Bladder microvascular endothelial cell (primary cell): ENCODE measurements around the gene OR8D4. TPM values are rescaled to one million over a fixed set of nuclear protein-coding genes. Genes with fewer than 3 reads are reported as not detected.

Experiments used
- total RNA-seq: library from RNA; depleted of rRNA; stranded (reverse); fragments of >200 nt; gene quantifications from 2 replicates; pipeline ENCODE4 v1.2.3, GENCODE V29; 2014

The OR8D4 gene
- total RNA-seq: not detected in 2 replicates

DNA sequence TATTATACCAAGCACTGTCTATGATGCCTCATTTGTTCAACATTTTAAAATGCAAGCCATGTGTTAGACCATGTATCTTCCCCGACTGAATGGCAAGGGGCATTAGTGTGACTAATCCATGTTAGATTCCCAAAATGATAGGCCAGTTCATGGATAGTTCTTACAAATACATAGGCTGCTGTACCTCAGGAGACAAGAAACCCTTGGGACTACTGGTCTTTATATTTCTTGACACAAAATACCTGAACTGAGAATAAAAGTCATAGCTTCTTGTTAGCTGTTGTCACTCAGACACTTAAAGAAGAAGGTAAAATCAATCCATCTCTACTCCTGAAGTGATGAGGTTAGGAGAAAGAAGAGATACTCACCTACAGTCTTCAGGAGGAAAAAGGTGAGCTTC lies at the start of gene OR8D4:
Gene OR8D4 (plus strand): TSS at position 301 of the 400 bp plus-strand sequence. CDS start 4,265 bp downstream, outside the sequence.

DNA sequence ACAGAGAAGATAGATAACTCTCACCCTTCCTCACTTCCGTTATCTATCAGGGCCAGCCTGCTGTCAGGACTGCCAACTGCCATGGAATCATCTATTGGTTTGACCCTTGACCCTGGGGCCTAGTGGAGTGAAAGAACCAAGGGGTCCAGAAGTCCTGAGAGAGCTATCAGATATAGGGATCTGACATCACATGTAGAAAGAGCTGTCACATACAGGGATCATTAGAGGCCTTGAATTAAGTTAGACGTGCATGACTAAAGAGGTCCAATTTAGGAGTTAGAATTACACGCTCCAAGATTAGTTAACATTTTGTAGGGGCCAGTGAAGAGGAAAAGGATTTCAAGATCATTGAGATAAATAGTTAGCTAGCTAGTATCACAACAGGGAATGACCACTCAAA lies 16.4 kb upstream of the OR8D4 start, which contains the start of gene TMEM225:
Gene TMEM225 (minus strand): TSS at position 101 of the 400 bp plus-strand sequence. CDS start 245 bp downstream, outside the sequence.

DNA sequence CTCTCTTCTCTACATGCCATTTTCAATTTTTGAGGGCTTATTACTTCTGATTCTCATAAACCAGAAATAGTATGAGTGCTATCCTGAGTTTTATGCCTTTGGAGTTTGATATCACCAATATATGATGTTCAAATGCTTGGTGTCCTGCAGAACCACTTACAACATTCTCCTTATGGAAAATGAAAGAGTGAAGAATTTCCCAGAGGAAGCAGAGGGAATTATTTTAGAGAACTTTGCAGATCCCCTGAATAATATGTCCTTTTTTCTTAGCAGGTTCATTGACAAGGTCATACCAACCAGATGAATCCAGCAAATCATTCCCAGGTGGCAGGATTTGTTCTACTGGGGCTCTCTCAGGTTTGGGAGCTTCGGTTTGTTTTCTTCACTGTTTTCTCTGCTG lies 37.4 kb downstream of the OR8D4 start, which contains the start of gene OR4D5:
Gene OR4D5 (plus strand): TSS at position 301 of the 400 bp plus-strand sequence. CDS start 0 bp downstream, at position 301.

DNA sequence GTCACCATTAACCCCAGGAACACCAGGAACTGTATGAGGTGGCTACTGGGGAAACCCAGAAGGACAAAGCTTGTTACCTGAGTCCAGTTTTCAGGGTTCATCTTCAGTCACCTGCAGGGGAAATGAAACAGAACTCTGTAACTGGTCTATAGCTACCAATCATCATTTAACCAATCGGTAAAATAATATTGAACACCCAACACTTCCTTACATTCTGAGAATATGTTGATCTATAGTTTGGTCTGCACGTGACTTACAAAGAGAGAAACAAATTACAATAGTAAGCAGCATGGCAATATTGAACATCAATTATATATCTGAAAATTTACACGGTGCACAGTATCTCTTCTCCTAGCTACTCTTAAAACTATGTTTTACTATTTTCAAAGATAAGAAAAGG lies 41.8 kb downstream of the OR8D4 start, which contains the start of gene OR6T1:
Gene OR6T1 (minus strand): TSS at position 101 of the 400 bp plus-strand sequence. CDS start 0 bp downstream, at position 101.

Other genes with a start within 250 kb of the OR8D4 start
- gene SCN3B, start 247.5 kb upstream of the OR8D4 start, total RNA-seq: 0.16 and 2.3 TPM in 2 replicates
- 5.0 and 10.7 TPM in 2 replicates for gene ZNF202, start 160.5 kb upstream of the OR8D4 start, total RNA-seq
- gene OR6X1, start 147.6 kb upstream of the OR8D4 start, total RNA-seq: not detected in 2 replicates
- gene OR6M1, start 95.8 kb upstream of the OR8D4 start, total RNA-seq: not detected in 2 replicates
- not detected in 2 replicates for gene TMEM225, start 16.5 kb upstream of the OR8D4 start, total RNA-seq
- gene OR4D5, start 37.5 kb downstream of the OR8D4 start, total RNA-seq: not detected in 2 replicates
- gene OR6T1, start 41.7 kb downstream of the OR8D4 start, total RNA-seq: not detected in 2 replicates
- gene OR10S1, start 75.6 kb downstream of the OR8D4 start, total RNA-seq: not detected in 2 replicates
- gene OR10G6, start 93.0 kb downstream of the OR8D4 start, total RNA-seq: not detected in 2 replicates
- gene OR10G4, start 110.8 kb downstream of the OR8D4 start, total RNA-seq: not detected in 2 replicates
- gene OR10G9, start 120.8 kb downstream of the OR8D4 start, total RNA-seq: not detected in 2 replicates
- not detected in 2 replicates for gene OR10G8, start 124.6 kb downstream of the OR8D4 start, total RNA-seq
- not detected in 2 replicates for gene OR10G7, start 139.2 kb downstream of the OR8D4 start, total RNA-seq
- gene VWA5A, start 213.3 kb downstream of the OR8D4 start, total RNA-seq: 5.7 and 6.6 TPM in 2 replicates